HEK293 (cell line): ENCODE results near the gene BCKDHA.

Experiments used
- CTCF ChIA-PET: fragments of 350-600 bp; formaldehyde crosslinking; extraction: SDS; loops from one replicate; lab custom pipeline; 2021; ENCODE audit warnings: antibody characterized with exemption; lab: Yijun Ruan, JAX
- POLR2A ChIA-PET: fragments of 300-600 bp; formaldehyde crosslinking; extraction: SDS; loops from one replicate; lab custom pipeline; 2020; ENCODE audit warnings: antibody characterized with exemption, inconsistent platforms; lab: Yijun Ruan, JAX
- H3K27ac ChIP-seq: fragments of 200-500 bp; sonication (Bioruptor generic); 2 replicates; pipeline ENCODE4 v1.5.1; 2014; ENCODE audit warnings: low read depth, low read length, control low read depth, inconsistent platforms; ENCODE audit errors: extremely low read depth
- H3K36me3 ChIP-seq, 2 experiments: fragments of 200-500 bp in 1 of 2; sonication (Bioruptor generic) in 1 of 2; 1 replicate in 1 of 2; 2 replicates in 1 of 2; pipeline ENCODE4 v1.5.1; 2014 to 2017; ENCODE audit warnings: inconsistent platforms in 2 of 2, low read length in 2 of 2; ENCODE audit not compliant: control insufficient read depth in 2 of 2, insufficient read depth in 1 of 2
- H3K4me1 ChIP-seq: fragments of 200-500 bp; sonication (Bioruptor generic); 2 replicates; pipeline ENCODE4 v1.5.1; 2014; ENCODE audit warnings: mild to moderate bottlenecking, low read length, inconsistent platforms; ENCODE audit not compliant: control insufficient read depth, insufficient read depth
- H3K4me3 ChIP-seq: 2 replicates; pipeline ENCODE4 v1.5.1; 2011; ENCODE audit warnings: low read depth, mild to moderate bottlenecking, control low read depth, low read length, moderate library complexity
- H3K9me3 ChIP-seq: fragments of 200-500 bp; sonication (Bioruptor generic); 2 replicates; pipeline ENCODE4 v1.5.1; 2014; ENCODE audit warnings: low read depth, low read length, inconsistent platforms; ENCODE audit not compliant: control insufficient read depth, insufficient read depth
- GLIS2 ChIP-seq: fragments of 450-650 bp; formaldehyde crosslinking; IDR thresholded peaks from 2 replicates; pipeline ENCODE4 v1.5.1; 2016; ENCODE audit warnings: missing biosample characterization, missing genetic modification characterization
- HOXA7 ChIP-seq: sonication (generic); formaldehyde crosslinking; IDR thresholded peaks from 2 replicates; pipeline ENCODE4 v1.8.1; 2022; ENCODE audit warnings: missing genetic modification reagents, borderline replicate concordance
- KLF16 ChIP-seq: fragments of 450-650 bp; formaldehyde crosslinking; IDR thresholded peaks from 2 replicates; pipeline ENCODE4 v1.5.1; 2017; ENCODE audit warnings: missing biosample characterization, missing genetic modification characterization
- KLF8 ChIP-seq: fragments of 450-650 bp; formaldehyde crosslinking; IDR thresholded peaks from 2 replicates; pipeline ENCODE4 v1.5.1; 2016; ENCODE audit warnings: missing biosample characterization, missing genetic modification characterization
- PRDM1 ChIP-seq: fragments of 450-650 bp; formaldehyde crosslinking; IDR thresholded peaks from 2 replicates; pipeline ENCODE4; 2016; ENCODE audit warnings: missing biosample characterization, missing genetic modification characterization
- WT1 ChIP-seq: fragments of 450-650 bp; formaldehyde crosslinking; IDR thresholded peaks from 2 replicates; pipeline ENCODE4 v1.5.1; 2016; ENCODE audit warnings: missing biosample characterization, missing genetic modification characterization
- ZBTB1 ChIP-seq: fragments of 450-650 bp; formaldehyde crosslinking; IDR thresholded peaks from 2 replicates; pipeline ENCODE4 v1.5.1; 2016; ENCODE audit warnings: missing biosample characterization, missing genetic modification characterization
- ZBTB21 ChIP-seq: fragments of 450-650 bp; formaldehyde crosslinking; IDR thresholded peaks from 2 replicates; pipeline ENCODE4 v1.5.1; 2017; ENCODE audit warnings: missing biosample characterization, missing genetic modification characterization
- ZBTB48 ChIP-seq: fragments of 450-650 bp; formaldehyde crosslinking; IDR thresholded peaks from 2 replicates; pipeline ENCODE4 v1.5.1; 2016; ENCODE audit warnings: missing biosample characterization, missing genetic modification characterization
- ZIC2 ChIP-seq: fragments of 450-650 bp; formaldehyde crosslinking; IDR thresholded peaks from 2 replicates; pipeline ENCODE4 v1.5.1; 2016; ENCODE audit warnings: missing biosample characterization, missing genetic modification characterization
- ZNF202 ChIP-seq: fragments of 450-650 bp; formaldehyde crosslinking; IDR thresholded peaks from 2 replicates; pipeline ENCODE4 v1.5.1; 2016; ENCODE audit warnings: missing biosample characterization, missing genetic modification characterization, borderline replicate concordance
- ZNF211 ChIP-seq: fragments of 450-650 bp; formaldehyde crosslinking; IDR thresholded peaks from 2 replicates; pipeline ENCODE4 v1.5.1; 2016; ENCODE audit warnings: low read depth, missing biosample characterization, missing genetic modification characterization
- ZNF274 ChIP-seq, 2 experiments: fragments of 200-500 bp in 1 of 2; fragments of 450-650 bp in 1 of 2; sonication (Bioruptor generic) in 1 of 2; formaldehyde crosslinking in 1 of 2; IDR thresholded peaks; 2 replicates each; pipeline versions ENCODE4 v1.5.1 to v1.6.1; 2014 to 2016; ENCODE audit warnings: borderline replicate concordance in 1 of 2, inconsistent platforms in 1 of 2, low read length in 1 of 2, missing biosample characterization in 1 of 2, missing genetic modification characterization in 1 of 2
- ZNF350 ChIP-seq: fragments of 450-650 bp; formaldehyde crosslinking; IDR thresholded peaks from 2 replicates; pipeline ENCODE4 v1.5.0; 2017; ENCODE audit warnings: missing biosample characterization, mild to moderate bottlenecking, missing genetic modification characterization
- ZNF366 ChIP-seq: fragments of 450-650 bp; formaldehyde crosslinking; conservative IDR thresholded peaks from 2 replicates; pipeline ENCODE4 v1.5.1; 2016; ENCODE audit warnings: missing biosample characterization, missing genetic modification characterization
- ZNF510 ChIP-seq: fragments of 450-650 bp; formaldehyde crosslinking; IDR thresholded peaks from 2 replicates; pipeline ENCODE4 v1.5.1; 2018; ENCODE audit warnings: mild to moderate bottlenecking, missing genetic modification characterization, missing biosample characterization; ENCODE audit not compliant: insufficient replicate concordance
- ZNF561 ChIP-seq: fragments of 450-650 bp; IDR thresholded peaks from 2 replicates; pipeline ENCODE4 v1.5.1; 2018; ENCODE audit warnings: missing biosample characterization, missing genetic modification characterization, borderline replicate concordance
- ZNF600 ChIP-seq: fragments of 450-650 bp; formaldehyde crosslinking; IDR thresholded peaks from 2 replicates; pipeline ENCODE4 v1.5.1; 2016; ENCODE audit warnings: missing biosample characterization, missing genetic modification characterization
- ZNF785 ChIP-seq: fragments of 450-650 bp; formaldehyde crosslinking; IDR thresholded peaks from 2 replicates; pipeline ENCODE4 v1.5.1; 2016; ENCODE audit warnings: missing biosample characterization, missing genetic modification characterization
- TF ChIP-seq, protein P1 (sequence below): fragments of 450-650 bp; formaldehyde crosslinking; IDR thresholded peaks from 2 replicates; pipeline ENCODE4 v1.5.1; 2016; ENCODE audit warnings: missing biosample characterization, missing genetic modification characterization
- TF ChIP-seq, protein P2 (sequence below): sonication (generic); formaldehyde crosslinking; IDR thresholded peaks from 2 replicates; pipeline ENCODE4 v1.8.1; 2022; ENCODE audit warnings: mild to moderate bottlenecking, moderate library complexity, missing genetic modification reagents
- TF ChIP-seq, protein P3 (sequence below): fragments of 450-650 bp; formaldehyde crosslinking; IDR thresholded peaks from 2 replicates; pipeline ENCODE4 v1.5.1; 2016; ENCODE audit warnings: missing biosample characterization, missing genetic modification characterization
- TF ChIP-seq, protein P4 (sequence below): fragments of 450-650 bp; formaldehyde crosslinking; IDR thresholded peaks from 2 replicates; pipeline ENCODE4 v1.5.1; 2016; ENCODE audit warnings: missing biosample characterization, missing genetic modification characterization, borderline replicate concordance
- TF ChIP-seq, protein P5 (sequence below): fragments of 450-650 bp; formaldehyde crosslinking; IDR thresholded peaks from 2 replicates; pipeline ENCODE4 v1.5.0; 2017; ENCODE audit warnings: missing biosample characterization, missing genetic modification characterization, borderline replicate concordance
- TF ChIP-seq, protein P6 (sequence below): fragments of 450-650 bp; formaldehyde crosslinking; IDR thresholded peaks from 2 replicates; pipeline ENCODE4 v1.5.1; 2017; ENCODE audit warnings: missing biosample characterization, missing genetic modification characterization

Gene BCKDHA

DNA sequence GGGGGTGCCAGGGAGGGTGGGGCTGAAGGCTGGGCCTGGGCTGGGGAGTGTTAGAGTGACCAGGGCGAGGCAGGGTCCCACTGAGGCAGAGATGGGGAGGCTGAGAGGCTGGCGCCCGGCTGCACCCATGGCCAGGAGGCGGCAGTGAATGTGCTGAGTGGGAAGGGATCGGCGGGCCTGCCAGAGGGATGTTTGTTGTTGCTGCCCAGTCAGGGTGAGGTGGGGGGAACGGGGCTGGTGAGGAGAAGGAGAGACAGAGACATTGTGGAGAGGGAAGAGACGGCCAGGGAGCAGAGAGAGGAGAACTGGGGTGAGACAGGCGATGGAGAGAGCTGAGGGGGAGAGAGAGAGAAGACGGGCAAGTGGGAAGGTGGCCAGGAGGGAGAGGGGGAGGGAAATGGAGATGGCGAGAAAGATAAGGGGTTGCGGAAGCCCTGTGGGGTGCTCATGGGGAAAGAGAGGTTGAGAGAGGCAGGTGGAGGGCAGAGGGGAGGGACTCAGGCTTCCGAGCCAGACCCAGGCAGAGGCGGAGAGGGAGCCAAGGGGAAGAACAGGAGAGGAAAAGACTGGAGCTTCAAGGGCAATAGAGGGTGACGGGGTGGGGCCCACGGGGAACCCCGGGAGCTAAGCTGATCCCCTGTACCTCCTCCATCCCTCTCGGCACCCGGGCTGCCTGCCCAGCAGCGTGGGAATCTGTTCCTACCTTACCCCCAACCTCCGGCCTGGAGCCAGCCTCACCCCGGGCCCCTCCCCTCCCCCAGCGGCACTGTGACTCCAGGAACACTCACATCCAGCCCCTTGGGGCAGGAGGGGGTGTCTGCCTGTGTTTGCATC, 30.2 kb downstream of the BCKDHA start:
- CTCF ChIA-PET: interaction anchor here (0.7 to 4.2 kb wide), 4 partner anchors 12 to 879 kb away, joined by 3 to 21 read pairs (median 7); partner anchors contain the start of gene DMAC2
- H3K4me3 ChIP-seq: no peak overlapping the region
- POLR2A ChIA-PET: interaction anchor here (0.9 to 2.1 kb wide), 7 partner anchors 10 to 64 kb away, joined by 3 to 25 read pairs (median 7); partner anchors contain the start of genes B9D2 and DMAC2
- TF ChIP-seq ZIC2 (no peak; the same call in 1 of the 2 replicates), PRDM1 (0 out of 2 replicates have a peak, but pooled peaks have one; percentile 8), GLIS2 (tag by site-specific recombination) (no peak), ZNF202 (tag by site-specific recombination) (no peak), ZNF211 (tag by site-specific recombination) (no peak), ZNF510 (tag by site-specific recombination) (no peak), KLF16 (no peak), ZNF561 (tag by site-specific recombination) (no peak), ZBTB48 (tag by site-specific recombination) (peak; percentile 75), ZNF350 (tag by site-specific recombination) (no peak), ZBTB1 (no peak), HOXA7 (CRISPR knock-in tag) (no peak), ZNF600 (tag by site-specific recombination) (no peak), ZNF785 (tag by site-specific recombination) (peak; percentile 66; the same call in 1 of the 2 replicates), ZNF274 (IDR thresholded peaks at IDR 0.05; ENCODE audit: low read length) (no peak), ZNF274 (tag by site-specific recombination; IDR thresholded peaks at IDR 0.05; ENCODE audit: borderline replicate concordance) (no peak), ZBTB21 (no peak), ZNF366 (peak; percentile 39; the same call in 1 of the 2 replicates), KLF8 (no peak), WT1 (tag by site-specific recombination) (no peak)
- TF ChIP-seq, protein P1, sequence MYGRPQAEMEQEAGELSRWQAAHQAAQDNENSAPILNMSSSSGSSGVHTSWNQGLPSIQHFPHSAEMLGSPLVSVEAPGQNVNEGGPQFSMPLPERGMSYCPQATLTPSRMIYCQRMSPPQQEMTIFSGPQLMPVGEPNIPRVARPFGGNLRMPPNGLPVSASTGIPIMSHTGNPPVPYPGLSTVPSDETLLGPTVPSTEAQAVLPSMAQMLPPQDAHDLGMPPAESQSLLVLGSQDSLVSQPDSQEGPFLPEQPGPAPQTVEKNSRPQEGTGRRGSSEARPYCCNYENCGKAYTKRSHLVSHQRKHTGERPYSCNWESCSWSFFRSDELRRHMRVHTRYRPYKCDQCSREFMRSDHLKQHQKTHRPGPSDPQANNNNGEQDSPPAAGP: no peak
- TF ChIP-seq, protein P2, sequence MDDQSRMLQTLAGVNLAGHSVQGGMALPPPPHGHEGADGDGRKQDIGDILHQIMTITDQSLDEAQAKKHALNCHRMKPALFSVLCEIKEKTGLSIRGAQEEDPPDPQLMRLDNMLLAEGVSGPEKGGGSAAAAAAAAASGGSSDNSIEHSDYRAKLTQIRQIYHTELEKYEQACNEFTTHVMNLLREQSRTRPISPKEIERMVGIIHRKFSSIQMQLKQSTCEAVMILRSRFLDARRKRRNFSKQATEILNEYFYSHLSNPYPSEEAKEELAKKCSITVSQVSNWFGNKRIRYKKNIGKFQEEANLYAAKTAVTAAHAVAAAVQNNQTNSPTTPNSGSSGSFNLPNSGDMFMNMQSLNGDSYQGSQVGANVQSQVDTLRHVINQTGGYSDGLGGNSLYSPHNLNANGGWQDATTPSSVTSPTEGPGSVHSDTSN (CRISPR knock-in tag): no peak
- TF ChIP-seq, protein P3, sequence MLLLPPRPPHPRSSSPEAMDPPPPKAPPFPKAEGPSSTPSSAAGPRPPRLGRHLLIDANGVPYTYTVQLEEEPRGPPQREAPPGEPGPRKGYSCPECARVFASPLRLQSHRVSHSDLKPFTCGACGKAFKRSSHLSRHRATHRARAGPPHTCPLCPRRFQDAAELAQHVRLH (tag by site-specific recombination): no peak
- TF ChIP-seq, protein P4, sequence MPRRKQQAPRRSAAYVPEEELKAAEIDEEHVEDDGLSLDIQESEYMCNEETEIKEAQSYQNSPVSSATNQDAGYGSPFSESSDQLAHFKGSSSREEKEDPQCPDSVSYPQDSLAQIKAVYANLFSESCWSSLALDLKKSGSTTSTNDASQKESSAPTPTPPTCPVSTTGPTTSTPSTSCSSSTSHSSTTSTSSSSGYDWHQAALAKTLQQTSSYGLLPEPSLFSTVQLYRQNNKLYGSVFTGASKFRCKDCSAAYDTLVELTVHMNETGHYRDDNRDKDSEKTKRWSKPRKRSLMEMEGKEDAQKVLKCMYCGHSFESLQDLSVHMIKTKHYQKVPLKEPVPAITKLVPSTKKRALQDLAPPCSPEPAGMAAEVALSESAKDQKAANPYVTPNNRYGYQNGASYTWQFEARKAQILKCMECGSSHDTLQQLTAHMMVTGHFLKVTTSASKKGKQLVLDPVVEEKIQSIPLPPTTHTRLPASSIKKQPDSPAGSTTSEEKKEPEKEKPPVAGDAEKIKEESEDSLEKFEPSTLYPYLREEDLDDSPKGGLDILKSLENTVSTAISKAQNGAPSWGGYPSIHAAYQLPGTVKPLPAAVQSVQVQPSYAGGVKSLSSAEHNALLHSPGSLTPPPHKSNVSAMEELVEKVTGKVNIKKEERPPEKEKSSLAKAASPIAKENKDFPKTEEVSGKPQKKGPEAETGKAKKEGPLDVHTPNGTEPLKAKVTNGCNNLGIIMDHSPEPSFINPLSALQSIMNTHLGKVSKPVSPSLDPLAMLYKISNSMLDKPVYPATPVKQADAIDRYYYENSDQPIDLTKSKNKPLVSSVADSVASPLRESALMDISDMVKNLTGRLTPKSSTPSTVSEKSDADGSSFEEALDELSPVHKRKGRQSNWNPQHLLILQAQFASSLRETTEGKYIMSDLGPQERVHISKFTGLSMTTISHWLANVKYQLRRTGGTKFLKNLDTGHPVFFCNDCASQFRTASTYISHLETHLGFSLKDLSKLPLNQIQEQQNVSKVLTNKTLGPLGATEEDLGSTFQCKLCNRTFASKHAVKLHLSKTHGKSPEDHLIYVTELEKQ (tag by site-specific recombination): no peak
- TF ChIP-seq, protein P5, sequence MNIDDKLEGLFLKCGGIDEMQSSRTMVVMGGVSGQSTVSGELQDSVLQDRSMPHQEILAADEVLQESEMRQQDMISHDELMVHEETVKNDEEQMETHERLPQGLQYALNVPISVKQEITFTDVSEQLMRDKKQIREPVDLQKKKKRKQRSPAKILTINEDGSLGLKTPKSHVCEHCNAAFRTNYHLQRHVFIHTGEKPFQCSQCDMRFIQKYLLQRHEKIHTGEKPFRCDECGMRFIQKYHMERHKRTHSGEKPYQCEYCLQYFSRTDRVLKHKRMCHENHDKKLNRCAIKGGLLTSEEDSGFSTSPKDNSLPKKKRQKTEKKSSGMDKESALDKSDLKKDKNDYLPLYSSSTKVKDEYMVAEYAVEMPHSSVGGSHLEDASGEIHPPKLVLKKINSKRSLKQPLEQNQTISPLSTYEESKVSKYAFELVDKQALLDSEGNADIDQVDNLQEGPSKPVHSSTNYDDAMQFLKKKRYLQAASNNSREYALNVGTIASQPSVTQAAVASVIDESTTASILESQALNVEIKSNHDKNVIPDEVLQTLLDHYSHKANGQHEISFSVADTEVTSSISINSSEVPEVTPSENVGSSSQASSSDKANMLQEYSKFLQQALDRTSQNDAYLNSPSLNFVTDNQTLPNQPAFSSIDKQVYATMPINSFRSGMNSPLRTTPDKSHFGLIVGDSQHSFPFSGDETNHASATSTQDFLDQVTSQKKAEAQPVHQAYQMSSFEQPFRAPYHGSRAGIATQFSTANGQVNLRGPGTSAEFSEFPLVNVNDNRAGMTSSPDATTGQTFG: no peak
- TF ChIP-seq, protein P6, sequence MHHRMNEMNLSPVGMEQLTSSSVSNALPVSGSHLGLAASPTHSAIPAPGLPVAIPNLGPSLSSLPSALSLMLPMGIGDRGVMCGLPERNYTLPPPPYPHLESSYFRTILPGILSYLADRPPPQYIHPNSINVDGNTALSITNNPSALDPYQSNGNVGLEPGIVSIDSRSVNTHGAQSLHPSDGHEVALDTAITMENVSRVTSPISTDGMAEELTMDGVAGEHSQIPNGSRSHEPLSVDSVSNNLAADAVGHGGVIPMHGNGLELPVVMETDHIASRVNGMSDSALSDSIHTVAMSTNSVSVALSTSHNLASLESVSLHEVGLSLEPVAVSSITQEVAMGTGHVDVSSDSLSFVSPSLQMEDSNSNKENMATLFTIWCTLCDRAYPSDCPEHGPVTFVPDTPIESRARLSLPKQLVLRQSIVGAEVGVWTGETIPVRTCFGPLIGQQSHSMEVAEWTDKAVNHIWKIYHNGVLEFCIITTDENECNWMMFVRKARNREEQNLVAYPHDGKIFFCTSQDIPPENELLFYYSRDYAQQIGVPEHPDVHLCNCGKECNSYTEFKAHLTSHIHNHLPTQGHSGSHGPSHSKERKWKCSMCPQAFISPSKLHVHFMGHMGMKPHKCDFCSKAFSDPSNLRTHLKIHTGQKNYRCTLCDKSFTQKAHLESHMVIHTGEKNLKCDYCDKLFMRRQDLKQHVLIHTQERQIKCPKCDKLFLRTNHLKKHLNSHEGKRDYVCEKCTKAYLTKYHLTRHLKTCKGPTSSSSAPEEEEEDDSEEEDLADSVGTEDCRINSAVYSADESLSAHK (tag by site-specific recombination): no peak

More for the DNA sequence above, 30.2 kb downstream of the BCKDHA start:
- Histone ChIP-seq H3K36me3 (peaks cover 17 to 46% of the 10 kb centered on the region in 2 experiments; a peak in 2 of 3 replicates), H3K27ac (peak overlapping the region; percentile 41; the same call in 1 of the 2 replicates), H3K4me1 (peaks cover 13% of the 10 kb centered on the region), H3K9me3 (no peaks in the 10 kb centered on the region)
